ENCODE measurements around the gene KLHDC10.
"Not testable (repeated sequence)": the region's sequence is repeated elsewhere in the genome, so short reads cannot be mapped to it uniquely, and the experiment has no call there.

The KLHDC10 gene, protein sequence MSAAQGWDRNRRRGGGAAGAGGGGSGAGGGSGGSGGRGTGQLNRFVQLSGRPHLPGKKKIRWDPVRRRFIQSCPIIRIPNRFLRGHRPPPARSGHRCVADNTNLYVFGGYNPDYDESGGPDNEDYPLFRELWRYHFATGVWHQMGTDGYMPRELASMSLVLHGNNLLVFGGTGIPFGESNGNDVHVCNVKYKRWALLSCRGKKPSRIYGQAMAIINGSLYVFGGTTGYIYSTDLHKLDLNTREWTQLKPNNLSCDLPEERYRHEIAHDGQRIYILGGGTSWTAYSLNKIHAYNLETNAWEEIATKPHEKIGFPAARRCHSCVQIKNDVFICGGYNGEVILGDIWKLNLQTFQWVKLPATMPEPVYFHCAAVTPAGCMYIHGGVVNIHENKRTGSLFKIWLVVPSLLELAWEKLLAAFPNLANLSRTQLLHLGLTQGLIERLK

GRCh38 chr7:130069978-130070860 lies at the start of gene KLHDC10:
TSS of gene KLHDC10 (plus strand) at chr7:130070534. CDS start at chr7:130070644, 110 bp downstream.
- peak; percentile 97 for DNase-seq

DNA sequence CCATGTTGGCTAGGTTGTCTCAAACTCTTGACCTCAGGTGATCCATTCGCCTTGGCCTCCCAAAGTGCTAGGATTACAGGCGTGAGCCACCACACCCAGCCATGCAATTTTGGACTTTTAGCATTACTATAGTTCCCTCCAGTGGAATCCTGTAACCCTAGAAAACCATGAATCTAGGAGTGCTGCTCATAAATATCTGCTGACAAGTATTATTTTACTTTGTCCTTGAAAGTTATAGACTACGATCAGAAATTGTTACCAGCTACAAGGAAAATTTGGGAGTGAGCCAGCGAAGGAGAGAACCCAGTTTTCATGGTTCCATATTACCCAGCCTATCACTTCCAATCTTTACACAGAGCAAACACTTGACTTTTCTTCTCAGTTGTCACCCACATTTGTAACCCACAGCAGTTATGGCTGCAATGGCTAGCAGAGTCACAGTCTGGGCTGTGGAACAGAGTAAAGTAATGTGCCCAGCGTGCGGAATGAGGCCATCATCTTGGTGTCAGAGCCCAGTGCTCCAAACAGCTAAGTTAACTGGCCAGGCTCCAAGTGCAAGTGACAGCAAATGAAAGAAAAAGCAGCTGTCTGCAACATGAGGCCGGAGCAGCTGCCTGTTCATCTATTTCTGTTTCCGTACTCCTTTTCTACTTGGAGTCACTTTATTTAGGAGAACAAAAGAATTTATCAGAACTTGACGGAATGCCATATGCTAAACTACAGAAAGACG lies 49.1 kb upstream of the KLHDC10 start:
- DNase-seq = no peak

DNA sequence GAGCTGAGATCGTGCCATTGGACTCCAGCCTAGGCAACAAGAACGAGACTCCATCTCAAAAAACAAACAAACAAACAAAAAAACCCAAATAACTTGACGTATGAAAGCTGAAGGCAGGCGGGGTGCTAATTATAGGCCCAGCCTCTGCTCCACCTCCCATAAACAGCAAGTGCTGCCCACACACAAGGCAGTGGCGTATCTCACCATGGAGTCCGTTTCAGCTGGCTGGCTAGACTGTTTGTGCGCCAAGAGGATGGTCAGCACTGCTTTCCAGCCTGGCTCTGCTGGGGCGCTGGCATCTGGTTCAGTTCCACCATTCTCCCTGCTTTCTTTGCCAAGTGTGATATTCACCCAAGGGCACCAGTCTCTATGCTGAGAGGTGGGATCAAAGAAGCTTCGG lies 48.2 kb upstream of the KLHDC10 start:
- DNase-seq = no peak

DNA sequence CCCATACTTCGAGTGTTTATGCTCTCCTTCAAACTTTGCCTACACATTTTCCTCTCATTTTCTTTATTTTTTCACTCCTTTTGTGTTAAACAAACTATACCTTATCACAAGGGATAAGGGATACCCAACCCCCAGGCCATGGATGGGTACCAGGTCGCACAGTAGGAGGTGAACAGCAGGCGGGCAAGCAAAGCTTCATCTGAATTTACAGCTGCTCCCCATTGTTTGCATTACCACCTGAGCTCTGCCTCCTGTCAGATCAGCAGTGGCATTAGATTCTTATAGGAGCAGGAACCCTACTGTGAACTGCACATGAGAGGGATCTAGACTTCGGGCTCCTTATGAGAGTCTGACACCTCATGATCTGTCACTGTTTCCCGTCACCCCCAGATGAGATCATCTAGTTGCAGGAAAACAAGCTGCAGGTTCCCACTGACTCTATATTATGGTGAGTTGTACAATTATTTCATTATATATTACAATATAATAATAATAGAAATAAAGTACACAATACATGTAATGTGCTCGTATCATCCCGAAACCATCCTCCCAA lies 47.6 kb upstream of the KLHDC10 start:
- no peak for DNase-seq

- DNase-seq = no peak
Observed at GRCh38 chr7:130024390-130024789, 45.9 kb upstream of the KLHDC10 start.

GRCh38 chr7:130032698-130033097 lies 37.6 kb upstream of the KLHDC10 start:
- no peak for DNase-seq

DNA sequence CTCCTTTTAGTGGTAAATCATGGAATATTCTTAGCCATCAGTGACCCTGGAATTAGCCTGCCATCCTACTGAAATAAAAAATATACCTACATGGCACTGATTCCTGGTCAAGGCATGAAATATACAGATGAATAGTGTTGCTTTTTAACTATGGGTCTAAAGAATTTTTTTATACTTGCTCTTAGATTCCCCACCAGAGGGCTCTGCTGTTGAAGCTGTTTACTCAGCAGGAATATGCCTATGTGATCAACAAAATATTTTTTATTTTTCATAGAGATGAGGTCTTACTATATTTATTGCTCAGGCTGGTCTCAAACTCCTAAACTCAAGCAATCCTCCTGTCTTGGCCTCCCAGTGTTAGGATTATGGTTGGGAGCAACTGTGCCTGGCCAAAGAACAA lies 32.6 kb upstream of the KLHDC10 start:
- DNase-seq = no peak

GRCh38 chr7:130040576-130040975 lies 29.8 kb upstream of the KLHDC10 start:
- no peak for DNase-seq

- DNase-seq = no peak
Observed at GRCh38 chr7:130047831-130048230, 22.5 kb upstream of the KLHDC10 start.

DNA sequence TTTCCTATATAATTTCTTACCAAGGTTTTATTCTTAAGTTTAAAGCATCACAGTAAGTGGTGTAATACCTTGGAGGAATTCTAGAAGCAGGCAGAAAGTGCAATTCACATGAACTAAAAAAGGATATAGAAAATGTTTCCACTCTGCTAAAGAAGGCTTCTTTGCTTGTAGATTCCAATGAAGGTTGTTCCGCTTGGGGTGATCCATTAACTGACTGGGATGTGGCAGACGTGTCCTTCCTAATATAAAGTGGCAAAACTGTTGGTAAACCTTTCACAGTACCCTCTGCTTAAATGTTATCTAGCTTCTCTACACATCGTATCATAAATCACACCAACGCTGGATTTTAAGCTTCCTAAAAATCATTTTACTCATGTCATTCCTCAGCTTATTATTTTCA lies 21.4 kb upstream of the KLHDC10 start:
- no peak for DNase-seq

GRCh38 chr7:130052250-130052649 lies 18.1 kb upstream of the KLHDC10 start:
- DNase-seq = not testable (repeated sequence)

DNA sequence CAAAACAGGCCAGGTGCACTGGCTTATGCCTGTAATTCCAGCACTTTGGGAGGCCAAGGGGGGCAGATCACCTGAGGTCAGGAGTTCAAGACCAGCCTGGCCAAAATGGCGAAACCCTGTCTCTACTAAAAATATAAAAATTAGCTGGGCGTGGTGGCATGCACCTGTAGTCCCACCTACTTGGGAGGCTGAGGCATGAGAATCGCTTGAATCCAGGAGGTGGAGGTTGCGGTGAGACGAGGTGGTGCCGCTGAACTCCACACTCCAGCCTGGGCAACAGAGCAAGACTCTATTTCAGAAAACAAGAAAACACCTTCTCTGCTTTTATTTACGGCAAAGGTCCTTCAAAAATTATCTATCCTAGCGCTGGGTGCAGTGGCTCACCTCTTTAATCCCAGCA lies 15.1 kb upstream of the KLHDC10 start:
- not testable (repeated sequence) for DNase-seq

DNA sequence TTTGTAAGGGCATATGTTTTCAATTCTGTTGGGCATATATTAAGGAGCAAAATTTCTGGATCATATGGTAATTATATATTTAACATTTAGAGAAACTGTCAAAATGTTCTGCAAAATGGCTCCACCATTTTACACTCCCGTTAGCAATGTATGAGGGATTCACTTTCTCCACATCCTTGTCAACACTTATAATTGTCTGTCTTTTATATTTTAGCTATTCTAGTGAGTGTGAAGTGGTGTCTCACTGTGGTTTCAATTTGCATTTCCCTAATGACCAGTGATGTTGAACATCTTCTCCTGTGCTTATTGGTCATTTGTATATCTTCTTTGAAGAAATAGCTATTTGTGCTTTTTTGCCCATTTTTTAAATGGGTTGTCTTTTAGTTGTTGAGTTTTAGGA lies 8.1 kb upstream of the KLHDC10 start:
- DNase-seq = no peak

DNA sequence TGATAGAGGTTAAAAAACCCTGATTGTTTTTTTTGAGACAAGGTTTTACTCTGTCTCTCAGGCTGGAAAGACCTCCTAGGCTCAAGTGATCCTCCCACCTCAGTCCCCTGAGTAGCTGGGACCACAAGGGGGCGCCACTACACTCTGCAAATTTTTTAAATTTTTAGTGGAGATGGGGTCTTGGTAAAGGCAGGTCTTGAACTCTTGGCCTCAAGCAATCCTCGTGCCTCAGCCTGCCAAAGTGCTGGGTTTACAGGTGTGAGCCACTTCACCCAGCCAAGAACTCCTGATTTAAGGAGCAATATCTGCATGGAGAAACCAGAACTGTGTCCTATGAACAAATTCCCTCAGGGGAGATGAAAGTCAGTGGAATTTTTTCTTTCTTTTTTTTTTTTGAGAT lies 7.3 kb upstream of the KLHDC10 start:
- peak; percentile 67 for DNase-seq

- not testable (repeated sequence) for DNase-seq
Observed at GRCh38 chr7:130064580-130064926, 5.8 kb upstream of the KLHDC10 start.

GRCh38 chr7:130065500-130066152 lies 4.7 kb upstream of the KLHDC10 start:
- no peak for DNase-seq

- no peak for DNase-seq
Observed at GRCh38 chr7:130069179-130069977, 956 bp upstream of the KLHDC10 start.

- no peak for DNase-seq
Observed at GRCh38 chr7:130070861-130071622, 708 bp downstream of the KLHDC10 start.

DNA sequence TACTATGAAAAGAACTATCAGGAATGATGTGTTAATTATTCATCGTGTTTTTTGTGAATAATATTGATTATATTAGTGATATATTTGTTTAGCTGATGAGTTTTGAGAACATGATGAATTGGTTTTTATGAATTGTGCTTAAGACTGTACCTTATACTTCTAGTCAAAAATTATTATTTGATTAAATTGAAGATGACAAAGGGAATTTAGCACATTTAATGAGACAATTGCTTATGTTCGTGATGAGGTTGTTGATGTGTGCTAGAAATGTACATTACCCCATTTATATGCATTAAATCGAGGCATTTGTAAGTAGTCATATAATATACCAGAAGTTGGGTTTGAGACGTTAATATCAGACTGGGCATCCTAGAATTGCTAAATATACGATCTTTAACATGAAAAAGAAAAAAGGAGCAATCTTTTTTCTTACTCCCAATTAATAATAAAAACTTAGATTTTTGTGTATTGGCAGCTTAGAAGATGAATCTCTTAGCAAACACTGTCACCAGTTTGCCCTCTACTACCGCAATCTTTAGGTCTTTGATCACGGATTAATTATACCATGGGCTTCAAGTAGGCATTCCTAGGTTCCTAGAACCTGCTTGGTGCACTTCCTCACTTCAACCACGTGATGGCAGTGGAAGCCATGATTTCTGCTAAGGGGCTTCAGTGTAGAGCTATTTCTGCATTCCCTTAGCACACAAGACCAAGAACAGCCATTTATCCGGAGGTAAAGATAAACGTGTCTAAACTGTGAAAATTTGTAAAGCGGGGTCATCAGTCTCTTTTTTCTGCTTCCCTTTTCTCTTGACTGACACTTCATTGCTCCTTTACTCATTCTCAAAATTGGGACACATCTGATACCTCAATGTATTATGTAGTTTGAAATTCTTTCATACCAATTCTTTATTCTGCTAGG lies 1.6 kb downstream of the KLHDC10 start:
- DNase-seq = peak; percentile 74
